HL-60 (cell line): ENCODE data around the gene CD79B.

Experiments
- DNase-seq, 2 experiments: peaks; one replicate each; pipeline ENCODE4 v3.0.0-alpha.2; 2010 to 2020; ENCODE audit warnings: low read depth in 1 of 2, low spot score in 1 of 2
- H3K27ac ChIP-seq: fragments of 250-450 bp; sonication (Bioruptor Pico); replicated peaks from 2 replicates; pipeline ENCODE4 v1.5.1; 2020; ENCODE audit warnings: mild to moderate bottlenecking, moderate library complexity
- H3K27me3 ChIP-seq: fragments of 250-450 bp; sonication (Bioruptor Pico); 2 replicates; pipeline ENCODE4 v1.5.1; 2021; ENCODE audit warnings: mild to moderate bottlenecking, moderate library complexity; ENCODE audit not compliant: insufficient read depth, poor library complexity, severe bottlenecking
- H3K4me3 ChIP-seq: replicated peaks from 2 replicates; pipeline ENCODE4 v1.5.1; 2011; ENCODE audit warnings: mild to moderate bottlenecking, control low read depth, low read length; ENCODE audit not compliant: insufficient read depth
- CTCF ChIP-seq: IDR thresholded peaks from one replicate; pipeline ENCODE4 v1.5.1; 2011; ENCODE audit warnings: low read length, control low read depth, inconsistent platforms; ENCODE audit not compliant: insufficient read depth
- GABPA ChIP-seq: IDR thresholded peaks from 2 replicates; pipeline ENCODE4 v1.6.1; 2012; ENCODE audit warnings: low read depth
- POLR2AphosphoS5 ChIP-seq: IDR thresholded peaks from 2 replicates; pipeline ENCODE4 v1.6.1; 2012; ENCODE audit warnings: low read depth
- REST ChIP-seq: IDR thresholded peaks from 2 replicates; pipeline ENCODE4 v1.6.1; 2012; ENCODE audit warnings: low read depth; ENCODE audit not compliant: insufficient replicate concordance
- SPI1 ChIP-seq: IDR thresholded peaks from 2 replicates; pipeline ENCODE4 v1.6.1; 2012; ENCODE audit warnings: low read depth, mild to moderate bottlenecking, borderline replicate concordance

CD79B gene

GRCh38 chr17:63932721-63933120 is 590 bp upstream of the CD79B start:
- no peak overlapping the region for H3K27ac ChIP-seq
- no peaks in the 10 kb centered on the region for H3K27me3 ChIP-seq
- no peak for TF ChIP-seq REST
- no peak for TF ChIP-seq POLR2AphosphoS5
- no peak for TF ChIP-seq SPI1
- no peak for TF ChIP-seq CTCF
- TF ChIP-seq GABPA = no peak
- H3K4me3 ChIP-seq = no peak overlapping the region
- DNase-seq = no peak

GRCh38 chr17:63930951-63931575 is 1.1 kb downstream of the CD79B start:
- Histone ChIP-seq H3K4me3 (no peak overlapping the region), H3K27me3 (no peaks in the 10 kb centered on the region), H3K27ac (no peak overlapping the region)
- TF ChIP-seq GABPA (no peak), CTCF (no peak), SPI1 (no peak), POLR2AphosphoS5 (no peak), REST (no peak)
- DNase-seq = peak; percentile 25 to 51

- DNase-seq = no peak
- no peak for TF ChIP-seq REST
- TF ChIP-seq SPI1 = no peak
- no peak for TF ChIP-seq CTCF
- TF ChIP-seq POLR2AphosphoS5 = no peak
- TF ChIP-seq GABPA = no peak
- Histone ChIP-seq H3K27ac (no peak overlapping the region), H3K4me3 (no peak overlapping the region), H3K27me3 (no peaks in the 10 kb centered on the region)
Measured at GRCh38 chr17:63929860-63930766, 2.0 kb downstream of the CD79B start.
